Colonic mucosa (tissue), 4 donors: Measurements from ENCODE around the gene C15orf62. TPM values are rescaled to one million over a fixed set of nuclear protein-coding genes. Genes with fewer than 3 reads are reported as not detected.

Experiments used
- DNase-seq: peaks from one replicate; pipeline ENCODE4 v3.0.0-alpha.2; 2020
- H3K27ac ChIP-seq: fragments of 200-600 bp; one replicate; pipeline ENCODE4 v1.8.0; 2021
- H3K27me3 ChIP-seq: fragments of 200-600 bp; one replicate; pipeline ENCODE4 v1.8.0; 2021
- H3K36me3 ChIP-seq: fragments of 200-600 bp; one replicate; pipeline ENCODE4 v1.8.0; 2021
- H3K4me1 ChIP-seq: fragments of 200-600 bp; one replicate; pipeline ENCODE4 v1.8.0; 2021; ENCODE audit warnings: mild to moderate bottlenecking
- H3K4me3 ChIP-seq: fragments of 200-600 bp; one replicate; pipeline ENCODE4 v1.8.0; 2021
- H3K9ac ChIP-seq, 2 donors: one replicate each; pipeline ENCODE4 v1.7.0; 2013; ENCODE audit warnings: control low read depth in 2 of 2, low read depth in 2 of 2, low read length in 2 of 2
- H3K9me3 ChIP-seq: fragments of 200-600 bp; one replicate; pipeline ENCODE4 v1.8.0; 2021
- CTCF ChIP-seq: fragments of 200-600 bp; IDR thresholded peaks from one replicate; pipeline ENCODE4 v1.8.0; 2022; ENCODE audit warnings: antibody characterized with exemption, mild to moderate bottlenecking
- intact Hi-C: fragments of 100-400 bp; cut with DNase I; formaldehyde crosslinking; loops from one replicate; pipeline ENCODE4 v1.14.1; 2022
- total RNA-seq, 2 donors: library from RNA; stranded (reverse); fragmentation: NEBNext Ultra II Directional in 1 of 2; extraction: Animal tissue kit (Norgen Biotek cat#: 25700) in 1 of 2; gene quantifications; one replicate each; pipeline ENCODE4 v1.2.1, GENCODE V29; 2021
- donor health status: healthy.
- donor health status: DM: no; HTN: no; CAD: no.
- donor health status: DM: no; HTN: no; CAD: no.

C15orf62 gene
- total RNA-seq, 2 donors from 2014 or later: 0.74 to 0.80 TPM

- Histone ChIP-seq H3K27me3 (no peaks in the 10 kb centered on the region), H3K27ac (no peak overlapping the region), H3K4me1 (no peaks in the 10 kb centered on the region), H3K4me3 (no peak overlapping the region), H3K36me3 (no peaks in the 10 kb centered on the region), H3K9ac (no peak overlapping the region), H3K9me3 (no peaks in the 10 kb centered on the region)
- DNase-seq: no peak
- TF ChIP-seq CTCF: no peak
- intact Hi-C loops: no loop called here
These were observed 38.7 kb upstream of the C15orf62 start for GRCh38 chr15:40731034-40731433.

GRCh38 chr15:40736575-40736974 is 33.2 kb upstream of the C15orf62 start:
- DNase-seq: no peak
- no peaks in the 10 kb centered on the region for H3K36me3 ChIP-seq
- no peaks in the 10 kb centered on the region for H3K27me3 ChIP-seq
- H3K9ac ChIP-seq: no peak overlapping the region
- no peak for TF ChIP-seq CTCF
- intact Hi-C loops: no loop called here
- no peak overlapping the region for H3K4me3 ChIP-seq
- no peaks in the 10 kb centered on the region for H3K4me1 ChIP-seq
- no peaks in the 10 kb centered on the region for H3K9me3 ChIP-seq
- H3K27ac ChIP-seq: no peak overlapping the region

GRCh38 chr15:40737048-40737447 is 32.7 kb upstream of the C15orf62 start:
- intact Hi-C loops: no loop called here
- H3K9me3 ChIP-seq: no peaks in the 10 kb centered on the region
- no peak for TF ChIP-seq CTCF
- H3K9ac ChIP-seq: no peak overlapping the region
- H3K4me3 ChIP-seq: no peak overlapping the region
- no peaks in the 10 kb centered on the region for H3K4me1 ChIP-seq
- H3K27ac ChIP-seq: no peak overlapping the region
- DNase-seq: no peak
- no peaks in the 10 kb centered on the region for H3K36me3 ChIP-seq
- H3K27me3 ChIP-seq: no peaks in the 10 kb centered on the region

- intact Hi-C loops: no loop called here
- no peak overlapping the region for H3K4me3 ChIP-seq
- H3K9ac ChIP-seq: no peak overlapping the region
- H3K27ac ChIP-seq: no peak overlapping the region
- no peak for DNase-seq
- no peak for TF ChIP-seq CTCF
- peaks cover 8% of the 10 kb centered on the region for H3K36me3 ChIP-seq
- H3K27me3 ChIP-seq: no peaks in the 10 kb centered on the region
- H3K9me3 ChIP-seq: no peaks in the 10 kb centered on the region
- no peaks in the 10 kb centered on the region for H3K4me1 ChIP-seq
These were observed 30.7 kb upstream of the C15orf62 start for GRCh38 chr15:40739047-40739446.

- no peak for DNase-seq
- Histone ChIP-seq H3K27ac (no peak overlapping the region), H3K4me3 (no peak overlapping the region), H3K9ac (no peak overlapping the region), H3K27me3 (no peaks in the 10 kb centered on the region), H3K36me3 (peaks cover 9% of the 10 kb centered on the region), H3K9me3 (no peaks in the 10 kb centered on the region), H3K4me1 (no peaks in the 10 kb centered on the region)
- intact Hi-C loops: no loop called here
- no peak for TF ChIP-seq CTCF
These were observed 29.9 kb upstream of the C15orf62 start for GRCh38 chr15:40739854-40740253.

- intact Hi-C loops: no loop called here
- peaks cover 9% of the 10 kb centered on the region for H3K36me3 ChIP-seq
- DNase-seq: no peak
- no peaks in the 10 kb centered on the region for H3K9me3 ChIP-seq
- H3K27me3 ChIP-seq: no peaks in the 10 kb centered on the region
- no peak for TF ChIP-seq CTCF
- no peak overlapping the region for H3K4me3 ChIP-seq
- no peak overlapping the region for H3K9ac ChIP-seq
- H3K27ac ChIP-seq: no peak overlapping the region
- H3K4me1 ChIP-seq: no peaks in the 10 kb centered on the region
These were observed 26.3 kb upstream of the C15orf62 start for GRCh38 chr15:40743485-40743901.
